Ascending aorta (tissue), 2 donors: ENCODE data around the gene ZNF226. TPM values are rescaled to one million over a fixed set of nuclear protein-coding genes. Genes with fewer than 3 reads are reported as not detected.
"Not testable (repeated sequence)": the region's sequence is repeated elsewhere in the genome, so short reads cannot be mapped to it uniquely, and the experiment has no call there.

Experiments used
- DNase-seq, 2 donors: peaks; one replicate each; pipeline ENCODE4 v3.0.0-alpha.2; 2019; ENCODE audit warnings: low spot score in 2 of 2
- H3K27ac ChIP-seq, 2 donors: fragments of 200-600 bp; sonication (generic); one replicate each; pipeline ENCODE4 v1.5.1; 2016 to 2017; ENCODE audit warnings: mild to moderate bottlenecking in 1 of 2
- H3K27me3 ChIP-seq: fragments of 200-600 bp; sonication (generic); one replicate; pipeline ENCODE4 v1.5.1; 2017
- H3K36me3 ChIP-seq, 2 donors: fragments of 200-600 bp; sonication (generic); one replicate each; pipeline ENCODE4 v1.5.1; 2016
- H3K4me1 ChIP-seq, 2 donors: fragments of 200-600 bp; sonication (generic); one replicate each; pipeline ENCODE4 v1.5.1; 2016 to 2017; ENCODE audit warnings: mild to moderate bottlenecking in 1 of 2
- H3K4me3 ChIP-seq, 2 donors: fragments of 200-600 bp; sonication (generic); one replicate each; pipeline ENCODE4 v1.5.1; 2016 to 2017; ENCODE audit warnings: mild to moderate bottlenecking in 1 of 2
- H3K9me3 ChIP-seq, 2 donors: fragments of 200-600 bp; sonication (generic); one replicate each; pipeline ENCODE4 v1.5.1; 2016
- intact Hi-C: fragments of 100-400 bp; cut with DNase I; formaldehyde crosslinking; loops from one replicate; pipeline ENCODE4 v1.15.1; 2023
- total RNA-seq: library from RNA; depleted of rRNA; stranded (reverse); fragments of >200 nt; gene quantifications from one replicate; pipeline ENCODE4 v1.1.0, GENCODE V29; 2016
- TF ChIP-seq, protein P1 (sequence below), 3 experiments: fragments of 200-600 bp in 2 of 3; fragments of 450-650 bp in 1 of 3; sonication (generic) in 2 of 3; IDR thresholded peaks; one replicate each; pipeline ENCODE4 v1.5.1; 2016 to 2019; ENCODE audit warnings: antibody characterized with exemption in 3 of 3, mild to moderate bottlenecking in 1 of 3, moderate library complexity in 1 of 3

Gene ZNF226
- total RNA-seq, 1 donor from 2014 or later, result 4.7 TPM

- TF ChIP-seq, protein P1, sequence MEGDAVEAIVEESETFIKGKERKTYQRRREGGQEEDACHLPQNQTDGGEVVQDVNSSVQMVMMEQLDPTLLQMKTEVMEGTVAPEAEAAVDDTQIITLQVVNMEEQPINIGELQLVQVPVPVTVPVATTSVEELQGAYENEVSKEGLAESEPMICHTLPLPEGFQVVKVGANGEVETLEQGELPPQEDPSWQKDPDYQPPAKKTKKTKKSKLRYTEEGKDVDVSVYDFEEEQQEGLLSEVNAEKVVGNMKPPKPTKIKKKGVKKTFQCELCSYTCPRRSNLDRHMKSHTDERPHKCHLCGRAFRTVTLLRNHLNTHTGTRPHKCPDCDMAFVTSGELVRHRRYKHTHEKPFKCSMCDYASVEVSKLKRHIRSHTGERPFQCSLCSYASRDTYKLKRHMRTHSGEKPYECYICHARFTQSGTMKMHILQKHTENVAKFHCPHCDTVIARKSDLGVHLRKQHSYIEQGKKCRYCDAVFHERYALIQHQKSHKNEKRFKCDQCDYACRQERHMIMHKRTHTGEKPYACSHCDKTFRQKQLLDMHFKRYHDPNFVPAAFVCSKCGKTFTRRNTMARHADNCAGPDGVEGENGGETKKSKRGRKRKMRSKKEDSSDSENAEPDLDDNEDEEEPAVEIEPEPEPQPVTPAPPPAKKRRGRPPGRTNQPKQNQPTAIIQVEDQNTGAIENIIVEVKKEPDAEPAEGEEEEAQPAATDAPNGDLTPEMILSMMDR (IDR thresholded peaks at IDR 0.05), result no peak
- peaks cover 87 to 97% of the 10 kb centered on the region in 2 donors for H3K36me3 ChIP-seq
- peaks cover 24 to 42% of the 10 kb centered on the region in 2 donors for H3K9me3 ChIP-seq
- no peaks in the 10 kb centered on the region for H3K27me3 ChIP-seq
- H3K27ac ChIP-seq, result no peak overlapping the region
- no peak overlapping the region for H3K4me3 ChIP-seq
- intact Hi-C loops, result no loop called here
- no peaks in the 10 kb centered on the region for H3K4me1 ChIP-seq
- DNase-seq, result no peak
Measured at GRCh38 chr19:44149776-44150175, 15.1 kb upstream of the ZNF226 start.

- Histone ChIP-seq H3K9me3 (peaks cover 39 to 58% of the 10 kb centered on the region in 2 donors), H3K4me1 (no peaks in the 10 kb centered on the region), H3K4me3 (no peak overlapping the region), H3K36me3 (peaks cover 91 to 97% of the 10 kb centered on the region in 2 donors), H3K27ac (no peak overlapping the region), H3K27me3 (no peaks in the 10 kb centered on the region)
- intact Hi-C loops, result no loop called here
- TF ChIP-seq, protein P1 (IDR thresholded peaks at IDR 0.05), result no peak
- DNase-seq, result no peak
Measured at GRCh38 chr19:44151491-44151890, 13.4 kb upstream of the ZNF226 start.

DNA sequence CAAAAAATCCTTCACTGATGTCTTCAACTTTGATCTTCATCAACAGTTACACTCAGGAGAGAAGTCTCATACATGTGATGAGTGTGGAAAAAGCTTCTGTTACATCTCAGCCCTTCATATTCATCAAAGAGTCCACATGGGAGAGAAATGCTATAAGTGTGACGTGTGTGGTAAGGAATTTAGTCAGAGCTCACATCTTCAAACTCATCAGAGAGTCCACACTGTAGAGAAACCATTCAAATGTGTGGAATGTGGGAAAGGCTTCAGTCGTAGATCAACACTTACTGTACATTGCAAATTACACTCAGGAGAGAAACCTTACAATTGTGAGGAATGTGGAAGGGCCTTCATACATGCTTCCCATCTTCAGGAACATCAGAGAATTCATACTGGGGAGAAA is 8.4 kb upstream of the ZNF226 start:
- Histone ChIP-seq H3K27ac (no peak overlapping the region), H3K27me3 (no peaks in the 10 kb centered on the region), H3K36me3 (peaks cover 58 to 63% of the 10 kb centered on the region in 2 donors), H3K4me3 (no peak overlapping the region), H3K4me1 (no peaks in the 10 kb centered on the region), H3K9me3 (peaks cover 63 to 97% of the 10 kb centered on the region in 2 donors)
- TF ChIP-seq, protein P1 (IDR thresholded peaks at IDR 0.05), result no peak
- intact Hi-C loops, result no loop called here
- DNase-seq, result no peak

GRCh38 chr19:44163789-44164188 is 1.1 kb upstream of the ZNF226 start:
- TF ChIP-seq, protein P1 (IDR thresholded peaks at IDR 0.05), result no peak
- intact Hi-C loops, result loop anchor here (1.0 to 2.0 kb wide), 5 partner anchors 22 to 193 kb away; partner anchors contain the start of genes ZNF112, ZNF224, ZNF227 and ZNF234
- peaks cover 0 to 6% of the 10 kb centered on the region in 2 donors for H3K4me1 ChIP-seq
- H3K9me3 ChIP-seq, result peaks cover 14 to 72% of the 10 kb centered on the region in 2 donors
- peaks cover 25% of the 10 kb centered on the region in 2 donors for H3K36me3 ChIP-seq
- H3K4me3 ChIP-seq, result no peak overlapping the region
- H3K27me3 ChIP-seq, result no peaks in the 10 kb centered on the region
- no peak for DNase-seq
- H3K27ac ChIP-seq, result no peak overlapping the region

- Histone ChIP-seq H3K27ac (peak overlapping the region; percentile 88 to 89), H3K4me1 (peaks cover 0 to 6% of the 10 kb centered on the region in 2 donors), H3K36me3 (peaks cover 30% of the 10 kb centered on the region in 2 donors), H3K9me3 (peaks cover 15 to 72% of the 10 kb centered on the region in 2 donors), H3K27me3 (no peaks in the 10 kb centered on the region), H3K4me3 (peak overlapping the region; percentile 63 to 80)
- intact Hi-C loops, result loop anchor here (1.0 to 2.0 kb wide), 5 partner anchors 23 to 192 kb away; partner anchors contain the start of genes ZNF112, ZNF224, ZNF227 and ZNF234
- DNase-seq, result no peak
- TF ChIP-seq, protein P1 (IDR thresholded peaks at IDR 0.05), result no peak
Measured at GRCh38 chr19:44164327-44164672, 600 bp upstream of the ZNF226 start.

DNA sequence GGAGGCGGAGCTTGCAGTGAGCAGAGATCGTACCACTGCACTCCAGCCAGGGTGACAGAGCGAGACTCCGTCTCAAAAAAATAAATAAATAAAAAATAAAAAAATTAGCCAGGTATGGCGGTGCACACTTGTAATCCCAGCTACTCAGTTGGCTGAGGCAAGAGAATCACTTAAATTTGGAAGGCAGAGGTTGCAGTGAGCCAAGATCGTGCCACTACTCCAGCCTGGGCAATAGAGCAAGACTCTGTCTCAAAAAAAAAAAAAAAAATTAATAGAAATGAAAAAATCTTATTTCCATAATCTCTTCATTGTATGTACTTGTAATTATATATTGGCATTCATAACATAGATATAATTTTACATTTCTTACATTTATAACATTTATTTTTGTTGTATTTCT is 5.8 kb downstream of the ZNF226 start:
- H3K4me3 ChIP-seq, H3K27me3 ChIP-seq, H3K27ac ChIP-seq, H3K4me1 ChIP-seq, DNase-seq, intact Hi-C loops: not testable (repeated sequence)
- Histone ChIP-seq H3K9me3 (peaks cover 62 to 85% of the 10 kb centered on the region in 2 donors), H3K36me3 (peaks cover 94% of the 10 kb centered on the region in 2 donors)
